Measurements from ENCODE around the gene TENM4.

Gene TENM4

GRCh38 chr11:79119491-79120284 is 321.1 kb downstream of the TENM4 start:
- no peak for DNase-seq (ENCODE audit: low read depth)

- DNase-seq (ENCODE audit: low read depth) = no peak
Measured at GRCh38 chr11:79117488-79117887, 323.3 kb downstream of the TENM4 start.

GRCh38 chr11:79116600-79116999 is 324.2 kb downstream of the TENM4 start:
- DNase-seq (ENCODE audit: low read depth) = no peak

DNA sequence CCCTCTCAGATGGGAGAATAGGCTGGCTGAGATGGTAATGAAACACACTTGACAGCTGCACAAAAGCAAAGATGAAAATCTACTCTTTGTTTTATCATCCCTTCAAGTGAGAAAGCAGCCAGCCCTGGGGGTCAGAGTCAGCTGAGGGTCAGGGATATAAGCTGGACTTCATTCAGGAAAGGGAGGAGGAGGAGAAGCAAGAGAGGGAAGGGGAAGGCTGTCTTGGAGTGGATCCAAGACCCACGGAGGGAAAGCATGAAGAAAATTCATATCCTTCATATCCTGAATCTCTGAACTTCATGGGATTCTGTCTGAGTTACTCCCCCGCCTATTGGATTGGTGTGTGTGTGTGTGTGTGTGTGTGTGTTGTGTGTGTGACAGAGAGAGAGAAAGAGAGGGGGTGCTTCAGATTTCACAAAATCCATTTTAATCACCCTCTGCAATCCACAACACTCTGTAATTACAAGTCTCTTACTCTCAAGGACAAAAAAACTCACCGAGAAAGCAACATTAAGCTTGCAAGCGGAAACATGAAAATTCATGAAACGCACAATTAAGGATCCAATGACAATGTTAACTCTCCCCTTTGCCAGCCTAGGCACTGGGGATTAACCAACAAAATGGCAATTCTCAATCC is 327.7 kb downstream of the TENM4 start:
- no peak for DNase-seq (ENCODE audit: low read depth)

- DNase-seq (ENCODE audit: low read depth) = no peak
Measured at GRCh38 chr11:79110796-79111195, 330.0 kb downstream of the TENM4 start.

GRCh38 chr11:79110321-79110720 is 330.5 kb downstream of the TENM4 start:
- DNase-seq (ENCODE audit: low read depth) = no peak

DNA sequence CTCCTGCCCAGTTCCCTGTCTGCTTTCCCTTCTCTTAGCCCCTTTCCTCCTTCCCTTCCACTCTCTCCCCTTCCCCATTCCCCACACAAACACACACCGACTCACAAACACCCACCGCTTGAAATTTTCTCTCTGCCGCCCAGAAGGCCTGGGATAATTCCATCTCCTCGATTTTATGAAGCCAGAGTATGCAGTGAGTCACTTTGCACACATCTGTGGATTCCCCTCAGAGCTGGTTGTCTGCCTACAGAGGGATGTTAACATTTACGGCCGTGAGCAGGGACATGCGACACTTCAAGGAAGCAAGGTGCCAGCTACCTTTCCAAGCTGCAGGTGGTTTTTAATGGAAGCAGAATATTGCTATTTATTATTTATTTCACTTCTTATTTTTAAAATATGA is 332.0 kb downstream of the TENM4 start:
- no peak for DNase-seq (ENCODE audit: low read depth)

DNA sequence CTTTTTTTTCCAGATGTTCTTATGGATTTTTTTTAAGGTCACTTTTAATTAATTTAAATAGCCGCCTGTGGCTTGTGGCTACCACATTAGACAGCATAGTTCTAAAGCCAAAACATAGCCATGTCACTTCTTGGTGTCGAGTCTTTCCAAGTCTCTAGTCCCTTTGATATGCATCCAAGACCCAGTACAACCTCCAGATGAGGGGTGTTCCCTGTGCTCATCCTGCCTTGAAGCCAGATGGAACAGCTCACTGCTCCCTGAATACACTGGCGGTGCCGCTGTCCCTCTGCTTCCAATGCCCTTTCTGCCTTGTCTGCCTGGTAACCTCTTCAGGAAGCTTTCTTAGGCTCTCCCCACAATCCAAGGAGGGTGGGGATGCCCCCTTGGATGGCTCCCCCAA is 338.0 kb downstream of the TENM4 start:
- no peak for DNase-seq (ENCODE audit: low read depth)

GRCh38 chr11:79101656-79102055 is 339.2 kb downstream of the TENM4 start:
- no peak for DNase-seq (ENCODE audit: low read depth)

DNA sequence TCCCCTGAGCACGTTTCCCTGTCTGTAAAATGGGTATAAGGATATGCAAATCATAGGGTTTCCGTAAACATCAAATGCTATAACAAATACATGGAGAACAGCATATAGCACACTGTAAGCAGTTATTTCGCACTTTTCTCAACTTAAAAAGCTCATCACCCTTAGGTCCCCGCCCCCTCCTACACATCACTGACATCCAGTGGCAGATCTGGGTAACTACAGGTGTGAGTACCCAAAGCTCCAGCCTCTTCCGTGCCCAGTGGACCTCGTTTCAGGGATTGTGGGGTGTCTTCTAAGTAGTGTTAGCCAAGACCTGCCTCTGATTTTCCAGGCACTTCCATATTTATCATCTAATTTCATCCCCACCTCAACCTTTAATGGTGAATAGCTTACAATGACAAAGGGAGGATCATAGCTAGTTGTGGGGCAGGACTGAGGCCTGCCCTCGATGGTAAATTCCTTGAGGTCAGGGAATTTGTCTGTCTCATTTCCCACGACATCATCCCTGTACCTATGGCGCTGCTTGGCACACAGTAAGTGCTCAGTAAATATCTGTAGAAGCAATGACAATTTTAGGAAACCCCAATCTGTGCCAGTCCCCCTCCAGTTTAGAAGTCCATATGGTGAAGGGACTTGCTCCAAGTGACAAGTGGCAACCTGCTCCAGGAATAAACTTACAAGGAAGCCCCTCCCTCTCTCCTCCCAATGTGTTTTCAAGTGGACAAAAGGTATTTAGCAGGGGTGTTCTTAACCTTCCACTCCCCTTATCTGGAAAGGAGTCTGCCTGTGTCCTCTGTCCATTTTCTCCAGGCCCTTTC is 340.5 kb downstream of the TENM4 start:
- DNase-seq (ENCODE audit: low read depth) = no peak

GRCh38 chr11:79098146-79098545 is 342.7 kb downstream of the TENM4 start:
- DNase-seq (ENCODE audit: low read depth) = no peak

DNA sequence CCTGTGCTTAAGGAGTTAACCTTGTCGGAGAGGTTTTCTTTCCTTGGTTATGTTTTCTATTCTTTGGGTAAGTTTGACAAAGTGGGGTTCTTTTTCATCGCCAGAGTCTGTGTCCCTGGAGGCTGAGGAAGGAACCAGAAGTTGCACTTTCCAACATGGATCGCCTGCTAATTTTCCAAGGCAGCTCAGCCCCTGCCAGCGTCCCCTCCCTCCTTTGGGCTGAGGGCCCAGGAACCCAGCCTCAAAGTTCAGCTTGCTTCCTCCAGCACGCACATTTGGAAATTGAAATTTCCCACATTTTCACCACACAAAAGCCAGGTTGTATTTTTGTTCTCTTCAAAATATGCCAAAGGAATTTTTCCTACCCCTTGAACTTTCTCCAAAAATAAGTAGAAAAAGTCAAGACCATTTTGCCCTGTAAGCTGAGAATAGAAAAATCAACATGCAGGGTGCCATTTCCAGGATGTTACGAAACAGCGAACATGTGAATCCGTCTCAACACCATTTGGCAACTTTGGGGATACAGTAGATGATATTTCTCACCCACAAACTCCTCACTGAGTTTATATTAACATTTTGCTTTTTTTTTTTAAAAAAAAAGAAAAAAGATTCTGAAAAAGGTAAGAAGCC is 343.5 kb downstream of the TENM4 start:
- no peak for DNase-seq (ENCODE audit: low read depth)

DNA sequence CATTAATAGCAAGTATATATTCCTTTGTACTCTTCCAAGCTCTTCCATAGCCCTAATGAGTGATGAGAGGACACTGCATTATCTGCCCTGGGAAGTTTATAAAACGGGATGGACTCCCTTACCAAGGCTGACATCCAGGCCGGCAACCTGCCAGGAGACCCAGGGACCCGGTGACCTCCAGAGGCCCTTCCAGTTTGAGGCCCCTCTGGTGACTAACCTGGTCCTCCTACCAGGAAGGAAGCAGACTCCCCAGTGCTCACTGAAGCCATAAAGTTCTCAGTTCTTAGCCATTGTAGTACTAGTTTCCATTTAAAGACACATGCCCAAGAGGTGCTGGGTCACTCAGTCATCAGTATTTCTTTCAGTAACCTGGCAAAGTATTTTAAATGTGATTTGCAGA is 345.4 kb downstream of the TENM4 start:
- no peak for DNase-seq (ENCODE audit: low read depth)

DNA sequence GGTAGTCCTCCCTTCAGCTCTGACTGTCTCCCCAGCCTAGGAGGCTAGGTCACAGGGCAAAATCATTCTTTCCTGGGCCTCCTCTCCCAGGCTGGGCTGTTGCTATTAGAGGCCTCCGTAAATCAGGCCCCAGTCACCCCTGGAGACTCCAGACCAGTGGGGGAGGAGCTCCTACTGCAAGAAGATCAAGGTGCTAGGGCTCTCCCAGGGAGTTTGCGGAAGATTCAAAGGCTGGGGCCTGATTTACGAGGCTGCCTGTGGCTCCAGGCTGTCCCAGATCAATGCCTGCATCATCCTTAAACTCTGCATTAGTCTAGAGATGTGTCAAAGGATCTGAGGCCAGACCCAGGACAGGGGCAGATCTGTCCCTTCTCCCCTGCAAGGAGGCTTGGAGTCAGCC is 346.2 kb downstream of the TENM4 start:
- DNase-seq (ENCODE audit: low read depth) = no peak

DNA sequence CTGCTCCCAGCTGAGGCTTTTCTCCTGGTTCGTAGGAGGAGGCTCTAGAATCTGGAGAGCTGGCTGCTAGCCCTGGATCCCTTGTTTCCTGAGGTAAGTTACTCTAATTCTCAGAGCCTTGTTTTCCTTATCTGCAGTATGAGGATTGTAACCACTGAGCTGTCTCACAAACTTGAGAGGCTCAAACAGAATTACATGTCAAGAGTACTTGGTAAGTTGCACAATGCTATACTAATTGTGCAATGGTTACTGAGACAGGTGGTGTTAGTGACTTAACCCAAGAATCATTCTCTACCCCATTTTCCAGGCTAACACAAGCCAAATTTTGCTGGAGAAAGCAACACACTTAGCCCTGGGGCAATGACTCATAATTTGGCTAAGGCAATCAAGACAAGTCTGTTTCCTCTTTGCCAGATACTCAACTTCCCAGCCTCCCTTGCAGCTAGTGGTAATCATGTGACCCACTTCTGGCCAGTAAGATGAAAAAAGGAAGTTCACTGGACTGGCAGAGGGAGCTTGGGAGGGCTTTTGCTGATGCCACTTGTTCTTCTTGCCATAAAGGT is 348.0 kb downstream of the TENM4 start:
- no peak for DNase-seq (ENCODE audit: low read depth)

DNA sequence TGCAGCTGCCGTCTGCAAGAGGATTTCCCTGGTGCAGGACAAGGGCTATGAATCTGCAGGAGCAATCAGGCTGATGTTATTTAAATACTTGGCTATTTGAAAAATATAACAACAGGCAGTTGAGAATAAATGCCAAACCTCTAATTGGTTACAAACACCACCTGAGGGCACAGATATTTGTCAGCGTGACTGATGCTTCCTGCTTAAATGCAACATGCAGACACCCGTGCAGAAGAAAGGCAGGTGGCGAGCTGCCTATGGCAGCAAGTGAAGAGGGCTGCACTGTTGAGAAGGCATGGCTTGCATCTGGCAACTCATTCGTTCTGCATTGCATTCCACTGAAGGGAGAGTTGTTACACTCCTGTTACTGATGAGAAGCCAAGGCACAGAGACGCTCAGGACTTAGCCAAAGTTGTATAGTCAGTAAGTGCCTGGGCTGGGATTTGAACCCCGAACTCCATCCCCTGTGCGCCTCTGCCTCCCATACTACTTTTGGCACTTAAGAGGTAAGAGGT is 350.6 kb downstream of the TENM4 start:
- DNase-seq (ENCODE audit: low read depth) = no peak

DNA sequence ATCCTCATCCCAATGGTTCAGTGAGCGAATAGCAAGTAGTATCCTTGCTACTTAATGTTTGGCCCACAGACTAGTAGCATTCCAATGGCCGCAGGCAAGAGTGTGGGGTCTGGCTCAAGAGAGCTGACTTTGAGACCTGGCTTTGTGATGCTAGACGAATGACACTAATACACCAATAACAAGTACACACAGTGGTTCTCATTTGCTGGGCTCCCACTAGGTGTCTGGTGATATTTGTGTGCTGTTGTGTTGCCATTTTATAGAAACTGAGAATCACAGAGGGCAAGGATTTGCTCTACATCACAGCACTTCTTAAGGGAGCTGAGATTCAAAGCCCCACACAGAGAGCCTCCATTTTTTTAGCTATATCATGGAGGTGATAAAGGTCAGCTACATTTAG is 351.2 kb downstream of the TENM4 start:
- no peak for DNase-seq (ENCODE audit: low read depth)

- no peak for DNase-seq (ENCODE audit: low read depth)
Measured at GRCh38 chr11:79088967-79089366, 351.9 kb downstream of the TENM4 start.

DNA sequence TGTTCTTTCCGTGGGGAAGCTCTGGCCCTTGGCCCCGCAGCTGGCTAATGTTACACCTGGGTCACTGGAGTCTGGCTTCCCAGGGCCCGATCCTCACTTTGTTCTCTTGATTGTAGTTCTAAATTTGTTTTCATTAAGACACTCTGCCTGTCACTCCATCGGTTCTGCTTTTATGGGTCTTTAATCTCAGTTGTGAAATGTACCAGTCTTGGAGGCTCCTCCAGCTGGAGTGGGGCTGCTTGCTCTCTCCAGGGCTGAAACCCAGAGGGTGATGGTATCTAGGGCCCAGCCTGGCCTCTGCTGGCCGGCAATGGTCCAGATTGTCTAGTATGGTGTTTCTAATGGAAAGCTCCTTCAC is 352.9 kb downstream of the TENM4 start:
- no peak for DNase-seq (ENCODE audit: low read depth)

- DNase-seq (ENCODE audit: low read depth) = no peak
Measured at GRCh38 chr11:79087238-79087960, 353.4 kb downstream of the TENM4 start.

GRCh38 chr11:79086056-79086455 is 354.8 kb downstream of the TENM4 start:
- DNase-seq (ENCODE audit: low read depth) = no peak
